Esophagus squamous epithelium (tissue), 4 donors: ENCODE measurements around the gene TBX15.

Source experiments
- POLR2A ChIP-seq, 4 donors: fragments of 450-650 bp; IDR thresholded peaks; one replicate each; pipeline ENCODE4 v1.6.1; 2017; ENCODE audit warnings: antibody characterized with exemption in 4 of 4, mild to moderate bottlenecking in 4 of 4, moderate library complexity in 3 of 4
- TF ChIP-seq, protein P1 (sequence below), 6 experiments: fragments of 450-650 bp in 4 of 6; fragments of 200-600 bp in 2 of 6; sonication (generic) in 2 of 6; IDR thresholded peaks; one replicate each; pipeline ENCODE4 v1.5.1; 2016 to 2019; ENCODE audit warnings: antibody characterized with exemption in 6 of 6, mild to moderate bottlenecking in 4 of 6, moderate library complexity in 4 of 6

DNA sequence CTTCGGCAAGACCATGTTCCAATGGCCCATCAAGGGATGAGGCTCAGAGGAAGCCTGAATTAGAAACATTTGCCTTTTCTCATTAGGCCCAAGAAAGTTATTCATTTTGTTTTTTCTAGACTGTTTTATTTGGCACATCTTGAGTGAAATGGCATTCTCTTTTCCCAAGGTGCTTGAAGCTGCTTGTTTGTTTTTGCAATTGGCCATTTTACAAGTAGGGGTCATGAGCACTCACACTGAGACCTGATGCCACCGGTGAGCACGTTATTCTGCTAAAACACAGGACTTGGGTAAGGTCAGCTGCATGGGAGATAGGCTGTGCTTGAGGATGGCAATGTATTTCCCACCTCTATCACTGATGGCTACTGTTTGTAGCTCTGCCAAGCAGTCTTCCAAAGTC lies 128.1 kb downstream of the TBX15 start:
- TF ChIP-seq POLR2A (IDR thresholded peaks at IDR 0.05), result no peak
- TF ChIP-seq, protein P1, sequence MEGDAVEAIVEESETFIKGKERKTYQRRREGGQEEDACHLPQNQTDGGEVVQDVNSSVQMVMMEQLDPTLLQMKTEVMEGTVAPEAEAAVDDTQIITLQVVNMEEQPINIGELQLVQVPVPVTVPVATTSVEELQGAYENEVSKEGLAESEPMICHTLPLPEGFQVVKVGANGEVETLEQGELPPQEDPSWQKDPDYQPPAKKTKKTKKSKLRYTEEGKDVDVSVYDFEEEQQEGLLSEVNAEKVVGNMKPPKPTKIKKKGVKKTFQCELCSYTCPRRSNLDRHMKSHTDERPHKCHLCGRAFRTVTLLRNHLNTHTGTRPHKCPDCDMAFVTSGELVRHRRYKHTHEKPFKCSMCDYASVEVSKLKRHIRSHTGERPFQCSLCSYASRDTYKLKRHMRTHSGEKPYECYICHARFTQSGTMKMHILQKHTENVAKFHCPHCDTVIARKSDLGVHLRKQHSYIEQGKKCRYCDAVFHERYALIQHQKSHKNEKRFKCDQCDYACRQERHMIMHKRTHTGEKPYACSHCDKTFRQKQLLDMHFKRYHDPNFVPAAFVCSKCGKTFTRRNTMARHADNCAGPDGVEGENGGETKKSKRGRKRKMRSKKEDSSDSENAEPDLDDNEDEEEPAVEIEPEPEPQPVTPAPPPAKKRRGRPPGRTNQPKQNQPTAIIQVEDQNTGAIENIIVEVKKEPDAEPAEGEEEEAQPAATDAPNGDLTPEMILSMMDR (IDR thresholded peaks at IDR 0.05), result no peak
